GM12872 (cell line): ENCODE results near the gene MARCHF10.

Source experiments
- CTCF ChIP-seq: IDR thresholded peaks from 3 replicates; pipeline ENCODE4 v1.5.1; 2011; ENCODE audit warnings: low read depth, mild to moderate bottlenecking, low read length, moderate library complexity; ENCODE audit not compliant: insufficient read depth

MARCHF10 gene

GRCh38 chr17:62725791-62726249 is 82.3 kb downstream of the MARCHF10 start:
- TF ChIP-seq CTCF = no peak

GRCh38 chr17:62724398-62725146 is 83.5 kb downstream of the MARCHF10 start:
- 0 out of 3 replicates have a peak, but pooled peaks have one; percentile 8 for TF ChIP-seq CTCF

GRCh38 chr17:62723842-62724241 is 84.3 kb downstream of the MARCHF10 start:
- no peak for TF ChIP-seq CTCF

GRCh38 chr17:62722625-62723024 is 85.5 kb downstream of the MARCHF10 start:
- no peak for TF ChIP-seq CTCF

- TF ChIP-seq CTCF = peak; percentile 22; the same call in 2 of the 3 replicates
Measured at GRCh38 chr17:62720126-62720850, 87.8 kb downstream of the MARCHF10 start.

- TF ChIP-seq CTCF = no peak
Measured at GRCh38 chr17:62719586-62719985, 88.5 kb downstream of the MARCHF10 start.

GRCh38 chr17:62718429-62718828 is 89.7 kb downstream of the MARCHF10 start:
- TF ChIP-seq CTCF = no peak
